CD4-positive, alpha-beta T cell treated with Interleukin-2 at 100 ng/mL for 4 hours (primary cell): ENCODE data around the gene SH2D1B.
"Not testable (repeated sequence)": the region's sequence is repeated elsewhere in the genome, so short reads cannot be mapped to it uniquely, and the experiment has no call there.

Experiments
- DNase-seq: peaks from one replicate; pipeline ENCODE4 v3.0.0-alpha.2; 2020; ENCODE audit warnings: low spot score

SH2D1B gene

DNA sequence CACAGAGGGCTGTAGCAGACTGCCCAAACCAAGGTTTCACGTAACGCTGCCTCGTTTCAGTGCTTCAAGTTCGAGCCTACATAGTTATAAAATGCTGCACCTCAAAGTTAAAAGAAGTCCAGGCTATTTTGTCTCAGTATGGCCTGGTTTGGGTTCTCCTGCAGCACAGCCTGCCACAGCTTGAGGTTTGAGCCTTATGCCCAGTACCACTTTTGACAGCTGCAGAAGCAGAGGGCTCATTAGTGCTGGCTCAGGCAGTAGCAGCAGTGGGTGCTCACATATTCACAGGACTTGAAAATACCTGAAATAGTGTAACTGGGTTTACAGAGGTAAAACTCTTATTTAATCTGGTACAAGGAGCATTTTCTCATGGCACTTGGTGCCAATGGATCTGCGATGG is 50.6 kb downstream of the SH2D1B start:
- no peak for DNase-seq

- DNase-seq: no peak
Observed at GRCh38 chr1:162360874-162361260, 51.1 kb downstream of the SH2D1B start.

GRCh38 chr1:162360237-162360873 is 51.6 kb downstream of the SH2D1B start:
- DNase-seq: no peak

GRCh38 chr1:162359523-162360236 is 52.3 kb downstream of the SH2D1B start:
- no peak for DNase-seq

- DNase-seq: no peak
Observed at GRCh38 chr1:162358928-162359327, 53.0 kb downstream of the SH2D1B start.

GRCh38 chr1:162357681-162358266 is 54.2 kb downstream of the SH2D1B start:
- DNase-seq: peak; percentile 8

- DNase-seq: no peak
Observed at GRCh38 chr1:162353702-162354101, 58.2 kb downstream of the SH2D1B start.

DNA sequence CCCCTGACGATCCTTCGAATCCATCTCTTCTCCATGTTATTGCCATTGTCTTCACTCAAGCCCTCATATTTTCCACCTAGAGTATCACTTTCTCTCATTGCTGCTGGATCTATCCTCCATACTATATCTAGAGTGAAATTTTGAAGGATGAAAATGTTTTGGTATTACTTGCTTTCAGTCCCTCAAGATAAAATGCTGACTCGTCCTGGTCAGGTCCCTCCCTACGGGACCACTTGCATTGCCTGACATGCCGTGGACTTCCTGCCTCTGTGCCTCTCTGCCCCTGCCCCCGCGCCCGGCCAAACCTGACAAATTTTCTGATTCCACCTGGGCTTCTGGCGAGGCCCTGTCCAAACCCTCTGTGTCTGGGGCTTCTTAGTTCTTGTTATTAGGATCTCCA is 58.9 kb downstream of the SH2D1B start:
- DNase-seq: no peak

- not testable (repeated sequence) for DNase-seq
Observed at GRCh38 chr1:162351874-162352273, 60.1 kb downstream of the SH2D1B start.

GRCh38 chr1:162351246-162351842 is 60.6 kb downstream of the SH2D1B start:
- no peak for DNase-seq

DNA sequence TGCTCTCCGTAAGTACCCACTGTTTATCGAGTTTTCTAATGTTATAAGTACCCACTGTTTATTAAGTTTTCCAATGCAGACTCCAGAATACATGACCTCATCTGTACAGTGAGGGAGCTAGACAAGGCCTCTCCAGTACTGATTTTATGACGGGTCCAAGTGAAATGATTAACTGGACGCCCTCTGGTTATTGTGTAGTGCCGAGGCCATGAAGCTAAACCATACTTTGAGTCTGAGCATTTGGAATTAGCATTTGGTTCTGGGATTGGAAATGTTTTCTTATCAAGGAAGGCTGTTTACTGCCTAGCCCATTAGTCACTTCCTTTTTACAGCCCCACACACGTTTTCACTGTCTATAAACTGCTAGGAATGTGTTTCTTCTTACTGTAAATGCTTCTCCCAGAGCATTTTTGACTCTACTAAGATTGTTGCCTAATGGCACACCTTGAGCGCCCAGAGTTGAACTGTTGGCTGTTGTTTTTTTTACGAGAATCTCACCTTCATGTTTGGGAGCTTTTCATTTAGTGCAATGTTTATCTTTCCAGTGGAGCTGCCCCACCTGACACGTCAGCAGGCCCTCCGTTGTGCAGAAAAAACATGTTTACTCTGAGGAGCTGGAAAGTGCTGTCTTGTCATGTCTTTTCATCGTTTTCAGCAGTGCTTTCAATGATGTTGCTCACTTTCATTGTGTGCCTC is 62.2 kb downstream of the SH2D1B start:
- DNase-seq: no peak

- no peak for DNase-seq
Observed at GRCh38 chr1:162347281-162347680, 64.7 kb downstream of the SH2D1B start.
